Measurements from ENCODE around the gene B3GNT2.

The B3GNT2 gene

DNA sequence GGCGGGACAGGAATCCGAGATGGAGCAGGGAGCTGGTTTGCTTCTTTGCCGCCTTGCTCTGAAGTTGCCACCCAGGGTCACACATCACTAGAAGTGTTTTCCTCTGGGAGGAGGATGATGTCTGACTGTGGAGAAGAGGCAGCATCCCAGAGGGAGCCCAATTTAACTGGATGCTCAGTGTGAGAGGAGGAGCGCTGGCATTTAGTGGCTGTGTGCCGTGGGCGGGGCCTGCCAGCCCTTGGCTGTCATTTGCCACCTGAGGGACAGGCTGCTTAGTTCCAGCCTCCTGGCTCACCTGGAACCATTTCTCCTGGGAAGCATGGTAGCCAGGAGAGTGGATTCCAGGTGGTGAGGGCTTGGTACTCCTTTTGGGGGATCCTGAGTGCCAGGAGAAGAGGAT is 9.6 kb downstream of the B3GNT2 start:
- H3K27me3 ChIP-seq (ENCODE audit: insufficient read depth, low read length) = no peaks in the 10 kb centered on the region
- no peak overlapping the region for H3K4me3 ChIP-seq (ENCODE audit: low read depth, low read length)
- peaks cover 88% of the 10 kb centered on the region for H3K79me2 ChIP-seq (ENCODE audit: control insufficient read depth, insufficient read depth, low read length, unreplicated experiment)
- H2AFZ ChIP-seq (ENCODE audit: low read length, unreplicated experiment) = no peak overlapping the region
- no peak overlapping the region for H3K27ac ChIP-seq (ENCODE audit: low read depth, low read length)
- H3K4me1 ChIP-seq (ENCODE audit: control insufficient read depth, insufficient read depth, low read length, unreplicated experiment) = peaks cover 9% of the 10 kb centered on the region
- no peaks in the 10 kb centered on the region for H3K36me3 ChIP-seq (ENCODE audit: insufficient read depth, low read length)

GRCh38 chr2:62206024-62206423 is 10.1 kb downstream of the B3GNT2 start:
- Histone ChIP-seq H3K36me3 (ENCODE audit: insufficient read depth, low read length) (no peaks in the 10 kb centered on the region), H3K79me2 (ENCODE audit: control insufficient read depth, insufficient read depth, low read length, unreplicated experiment) (peaks cover 87% of the 10 kb centered on the region), H2AFZ (ENCODE audit: low read length, unreplicated experiment) (no peak overlapping the region), H3K4me3 (ENCODE audit: low read depth, low read length) (no peak overlapping the region), H3K27me3 (ENCODE audit: insufficient read depth, low read length) (no peaks in the 10 kb centered on the region), H3K27ac (ENCODE audit: low read depth, low read length) (no peak overlapping the region), H3K4me1 (ENCODE audit: control insufficient read depth, insufficient read depth, low read length, unreplicated experiment) (peaks cover 9% of the 10 kb centered on the region)

DNA sequence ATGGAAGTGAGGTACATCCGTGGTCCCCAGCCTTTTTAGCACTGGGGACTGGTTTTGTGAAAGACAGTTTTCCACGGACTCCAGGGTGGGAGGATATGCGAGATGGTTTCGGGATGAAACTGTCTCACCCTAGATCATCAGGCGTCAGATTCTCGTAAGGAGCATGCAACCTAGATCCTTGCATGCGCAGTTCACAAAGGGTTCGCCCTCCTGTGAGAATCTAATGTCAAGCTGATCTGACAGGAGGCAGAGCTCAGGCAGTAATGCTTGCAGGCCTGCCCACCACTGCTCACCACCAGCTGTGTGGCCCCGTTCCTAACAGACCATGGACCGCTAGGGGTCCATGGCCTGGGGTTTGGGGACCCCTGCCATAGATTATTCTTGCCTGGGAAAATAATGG is 11.6 kb downstream of the B3GNT2 start:
- Histone ChIP-seq H2AFZ (ENCODE audit: low read length, unreplicated experiment) (no peak overlapping the region), H3K4me3 (ENCODE audit: low read depth, low read length) (no peak overlapping the region), H3K27me3 (ENCODE audit: insufficient read depth, low read length) (no peaks in the 10 kb centered on the region), H3K79me2 (ENCODE audit: control insufficient read depth, insufficient read depth, low read length, unreplicated experiment) (peaks cover 84% of the 10 kb centered on the region), H3K27ac (ENCODE audit: low read depth, low read length) (no peak overlapping the region), H3K36me3 (ENCODE audit: insufficient read depth, low read length) (no peaks in the 10 kb centered on the region), H3K4me1 (ENCODE audit: control insufficient read depth, insufficient read depth, low read length, unreplicated experiment) (no peaks in the 10 kb centered on the region)

DNA sequence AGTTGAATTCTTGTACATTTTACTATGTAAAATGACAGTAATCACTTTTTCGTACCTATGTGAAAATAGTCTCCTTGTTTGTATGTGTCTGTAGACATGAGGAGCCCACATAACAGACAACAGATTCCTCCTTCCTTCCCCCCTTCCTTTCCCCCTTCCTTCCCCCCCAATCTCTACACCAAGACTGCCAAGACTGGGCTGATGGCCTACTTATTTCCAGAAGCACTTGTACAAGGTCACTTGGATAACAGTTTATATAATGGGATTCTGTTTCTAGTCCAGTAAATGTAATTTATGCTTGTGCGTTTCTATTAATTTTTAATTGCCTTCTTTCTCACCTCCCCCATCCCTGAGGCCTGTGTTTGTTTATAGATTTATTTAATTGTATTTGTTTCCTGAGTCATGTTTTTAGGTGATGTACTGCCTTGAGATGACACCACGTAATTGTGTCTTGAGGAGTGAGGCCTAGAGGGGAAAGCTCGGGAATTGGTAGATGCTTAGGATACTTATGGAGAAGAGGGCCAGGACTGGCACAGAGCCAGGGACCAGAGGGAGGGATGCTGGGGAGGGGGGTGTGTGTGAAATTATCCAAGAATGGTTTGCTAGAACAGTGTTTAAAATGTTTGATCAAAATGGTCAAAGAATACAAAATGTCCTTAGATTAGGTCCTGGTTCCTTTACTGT is 12.3 kb downstream of the B3GNT2 start:
- Histone ChIP-seq H3K4me3 (ENCODE audit: low read depth, low read length) (no peak overlapping the region), H3K79me2 (ENCODE audit: control insufficient read depth, insufficient read depth, low read length, unreplicated experiment) (peaks cover 82% of the 10 kb centered on the region), H3K4me1 (ENCODE audit: control insufficient read depth, insufficient read depth, low read length, unreplicated experiment) (no peaks in the 10 kb centered on the region), H2AFZ (ENCODE audit: low read length, unreplicated experiment) (no peak overlapping the region), H3K27me3 (ENCODE audit: insufficient read depth, low read length) (no peaks in the 10 kb centered on the region), H3K27ac (ENCODE audit: low read depth, low read length) (no peak overlapping the region), H3K36me3 (ENCODE audit: insufficient read depth, low read length) (no peaks in the 10 kb centered on the region)

GRCh38 chr2:62208758-62209114 is 12.8 kb downstream of the B3GNT2 start:
- H3K27ac ChIP-seq (ENCODE audit: low read depth, low read length) = no peak overlapping the region
- H3K36me3 ChIP-seq (ENCODE audit: insufficient read depth, low read length) = no peaks in the 10 kb centered on the region
- peaks cover 77% of the 10 kb centered on the region for H3K79me2 ChIP-seq (ENCODE audit: control insufficient read depth, insufficient read depth, low read length, unreplicated experiment)
- no peak overlapping the region for H3K4me3 ChIP-seq (ENCODE audit: low read depth, low read length)
- no peaks in the 10 kb centered on the region for H3K27me3 ChIP-seq (ENCODE audit: insufficient read depth, low read length)
- no peaks in the 10 kb centered on the region for H3K4me1 ChIP-seq (ENCODE audit: control insufficient read depth, insufficient read depth, low read length, unreplicated experiment)
- no peak overlapping the region for H2AFZ ChIP-seq (ENCODE audit: low read length, unreplicated experiment)

- Histone ChIP-seq H3K4me3 (ENCODE audit: low read depth, low read length) (no peak overlapping the region), H3K27ac (ENCODE audit: low read depth, low read length) (no peak overlapping the region), H3K4me1 (ENCODE audit: control insufficient read depth, insufficient read depth, low read length, unreplicated experiment) (no peaks in the 10 kb centered on the region), H3K79me2 (ENCODE audit: control insufficient read depth, insufficient read depth, low read length, unreplicated experiment) (peaks cover 74% of the 10 kb centered on the region), H3K27me3 (ENCODE audit: insufficient read depth, low read length) (no peaks in the 10 kb centered on the region), H3K36me3 (ENCODE audit: insufficient read depth, low read length) (no peaks in the 10 kb centered on the region), H2AFZ (ENCODE audit: low read length, unreplicated experiment) (no peak overlapping the region)
Observed at GRCh38 chr2:62209427-62209991, 13.6 kb downstream of the B3GNT2 start.

DNA sequence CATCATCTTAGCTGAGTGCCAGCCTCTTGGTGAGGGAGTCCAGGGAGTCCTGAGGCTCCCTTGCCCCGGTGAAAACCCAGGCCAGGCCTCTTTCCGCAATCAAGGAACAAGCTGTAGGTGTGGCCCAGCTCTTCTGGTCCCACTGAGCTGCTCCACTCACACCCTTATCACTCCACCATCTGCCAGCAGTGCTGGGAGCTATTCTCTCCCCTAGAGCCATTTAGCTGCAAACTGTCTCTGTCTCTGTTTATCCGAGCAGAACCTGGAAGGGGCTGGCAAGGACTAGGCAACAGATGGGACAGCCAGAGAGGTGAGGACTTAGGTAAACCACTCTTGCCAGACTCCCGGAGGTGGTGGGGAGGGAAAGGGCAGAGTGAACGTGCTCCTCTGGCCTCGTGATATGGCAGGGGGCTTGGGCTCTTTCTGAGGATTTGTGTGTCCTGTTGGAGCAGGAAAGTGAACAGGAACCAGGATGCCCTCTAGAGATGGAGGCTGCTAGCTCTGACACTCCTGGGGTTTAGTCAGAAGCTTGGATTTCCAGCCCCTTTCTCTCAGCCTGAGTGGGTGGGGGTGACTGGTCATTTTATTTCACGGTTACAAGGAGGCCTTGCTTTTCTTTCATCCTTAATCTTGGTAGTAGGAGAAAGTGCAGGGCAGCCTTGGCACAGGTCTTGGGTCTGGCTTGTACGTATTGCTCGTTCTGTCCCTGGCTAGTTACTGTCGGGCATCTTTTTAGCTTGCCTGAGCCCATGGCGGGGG is 19.6 kb downstream of the B3GNT2 start:
- Histone ChIP-seq H3K27me3 (ENCODE audit: insufficient read depth, low read length) (no peaks in the 10 kb centered on the region), H3K79me2 (ENCODE audit: control insufficient read depth, insufficient read depth, low read length, unreplicated experiment) (peaks cover 69% of the 10 kb centered on the region), H2AFZ (ENCODE audit: low read length, unreplicated experiment) (no peak overlapping the region), H3K4me1 (ENCODE audit: control insufficient read depth, insufficient read depth, low read length, unreplicated experiment) (peaks cover 39% of the 10 kb centered on the region), H3K36me3 (ENCODE audit: insufficient read depth, low read length) (no peaks in the 10 kb centered on the region), H3K27ac (ENCODE audit: low read depth, low read length) (peak overlapping the region; percentile 85), H3K4me3 (ENCODE audit: low read depth, low read length) (no peak overlapping the region)

DNA sequence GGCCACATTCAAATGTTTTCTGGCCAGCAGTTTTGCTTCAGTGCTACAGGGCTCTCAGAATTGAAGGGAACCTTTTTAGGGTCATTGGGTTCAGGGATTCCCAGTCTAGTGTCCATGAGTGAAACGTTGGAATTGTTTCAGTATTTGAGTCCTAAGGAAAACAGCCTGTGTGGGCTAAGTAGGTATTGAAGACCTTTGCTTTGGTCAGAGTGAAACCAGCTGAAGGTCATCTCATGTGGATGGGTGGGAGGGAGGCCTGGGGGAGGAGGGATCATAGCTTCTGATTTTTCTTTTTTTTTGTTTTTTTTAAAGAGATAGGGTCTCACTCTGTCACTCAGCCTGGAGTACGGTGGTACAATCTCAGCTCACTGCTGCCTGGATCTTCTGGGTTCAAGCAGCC is 20.2 kb downstream of the B3GNT2 start:
- H3K79me2 ChIP-seq (ENCODE audit: control insufficient read depth, insufficient read depth, low read length, unreplicated experiment) = peaks cover 70% of the 10 kb centered on the region
- no peaks in the 10 kb centered on the region for H3K27me3 ChIP-seq (ENCODE audit: insufficient read depth, low read length)
- H3K4me3 ChIP-seq (ENCODE audit: low read depth, low read length) = no peak overlapping the region
- H2AFZ ChIP-seq (ENCODE audit: low read length, unreplicated experiment) = no peak overlapping the region
- no peaks in the 10 kb centered on the region for H3K36me3 ChIP-seq (ENCODE audit: insufficient read depth, low read length)
- peak overlapping the region; percentile 85 for H3K27ac ChIP-seq (ENCODE audit: low read depth, low read length)
- peaks cover 39% of the 10 kb centered on the region for H3K4me1 ChIP-seq (ENCODE audit: control insufficient read depth, insufficient read depth, low read length, unreplicated experiment)

DNA sequence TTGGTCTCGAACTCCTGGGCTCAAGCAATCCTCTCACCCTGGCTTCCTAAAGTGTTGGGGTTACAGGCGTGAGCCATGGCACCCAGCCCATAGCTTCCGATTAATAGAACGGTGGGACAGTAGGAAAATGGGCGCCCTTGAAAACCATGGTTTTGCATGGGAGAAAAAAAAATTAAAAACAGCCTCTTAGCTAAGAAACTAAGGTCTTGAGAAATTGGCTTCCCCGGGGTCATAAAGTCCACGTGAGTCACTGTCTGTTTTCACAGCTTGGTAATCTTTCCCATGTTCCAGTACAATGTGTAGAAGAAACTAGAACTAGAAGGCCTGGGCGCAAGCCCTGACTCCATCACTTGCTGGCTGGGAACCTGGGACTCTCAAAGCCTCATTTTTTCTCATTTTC is 20.7 kb downstream of the B3GNT2 start:
- no peaks in the 10 kb centered on the region for H3K27me3 ChIP-seq (ENCODE audit: insufficient read depth, low read length)
- H3K27ac ChIP-seq (ENCODE audit: low read depth, low read length) = peak overlapping the region; percentile 85
- peaks cover 39% of the 10 kb centered on the region for H3K4me1 ChIP-seq (ENCODE audit: control insufficient read depth, insufficient read depth, low read length, unreplicated experiment)
- peaks cover 70% of the 10 kb centered on the region for H3K79me2 ChIP-seq (ENCODE audit: control insufficient read depth, insufficient read depth, low read length, unreplicated experiment)
- no peak overlapping the region for H3K4me3 ChIP-seq (ENCODE audit: low read depth, low read length)
- H2AFZ ChIP-seq (ENCODE audit: low read length, unreplicated experiment) = no peak overlapping the region
- H3K36me3 ChIP-seq (ENCODE audit: insufficient read depth, low read length) = no peaks in the 10 kb centered on the region

GRCh38 chr2:62217421-62217820 is 21.5 kb downstream of the B3GNT2 start:
- H3K27ac ChIP-seq (ENCODE audit: low read depth, low read length) = peak overlapping the region; percentile 85
- H2AFZ ChIP-seq (ENCODE audit: low read length, unreplicated experiment) = no peak overlapping the region
- no peaks in the 10 kb centered on the region for H3K36me3 ChIP-seq (ENCODE audit: insufficient read depth, low read length)
- H3K4me3 ChIP-seq (ENCODE audit: low read depth, low read length) = no peak overlapping the region
- H3K27me3 ChIP-seq (ENCODE audit: insufficient read depth, low read length) = no peaks in the 10 kb centered on the region
- H3K4me1 ChIP-seq (ENCODE audit: control insufficient read depth, insufficient read depth, low read length, unreplicated experiment) = peaks cover 39% of the 10 kb centered on the region
- H3K79me2 ChIP-seq (ENCODE audit: control insufficient read depth, insufficient read depth, low read length, unreplicated experiment) = peaks cover 66% of the 10 kb centered on the region

DNA sequence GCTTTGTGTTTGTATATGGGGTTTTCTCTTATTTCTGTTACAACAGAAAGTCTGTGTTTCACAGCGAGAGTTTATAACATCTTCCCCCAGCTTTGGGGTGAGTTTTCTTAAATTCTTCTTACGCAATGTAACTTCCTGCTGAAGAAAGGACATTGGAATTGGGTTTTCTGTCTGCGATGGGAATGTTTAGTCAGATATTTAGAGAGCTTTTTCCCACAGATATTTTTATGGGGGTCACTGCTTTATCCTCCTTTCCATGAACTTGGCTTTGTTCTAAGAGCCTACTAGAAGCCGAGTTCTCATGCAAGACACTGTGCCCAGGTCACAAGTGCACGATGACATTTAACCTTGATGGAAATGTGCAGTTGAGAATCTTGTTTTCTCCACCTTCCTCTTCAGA is 22.1 kb downstream of the B3GNT2 start:
- no peak overlapping the region for H2AFZ ChIP-seq (ENCODE audit: low read length, unreplicated experiment)
- peaks cover 5% of the 10 kb centered on the region for H3K36me3 ChIP-seq (ENCODE audit: insufficient read depth, low read length)
- no peak overlapping the region for H3K4me3 ChIP-seq (ENCODE audit: low read depth, low read length)
- H3K79me2 ChIP-seq (ENCODE audit: control insufficient read depth, insufficient read depth, low read length, unreplicated experiment) = peaks cover 68% of the 10 kb centered on the region
- no peaks in the 10 kb centered on the region for H3K27me3 ChIP-seq (ENCODE audit: insufficient read depth, low read length)
- peaks cover 39% of the 10 kb centered on the region for H3K4me1 ChIP-seq (ENCODE audit: control insufficient read depth, insufficient read depth, low read length, unreplicated experiment)
- peak overlapping the region; percentile 85 for H3K27ac ChIP-seq (ENCODE audit: low read depth, low read length)

All from ACC112 (cell line).